Heart right ventricle (tissue), 16 donors: ENCODE data around the gene FBXO28. TPM values are rescaled to one million over a fixed set of nuclear protein-coding genes. Genes with fewer than 3 reads are reported as not detected.

Experiments
- ATAC-seq, 8 donors: fragments of 200-7000 bp; cut with Tn5 transposase; one replicate each; pipeline ENCODE4 v1.9.1; 2020; ENCODE audit warnings: mild to moderate bottlenecking in 8 of 8, moderate library complexity in 8 of 8, moderate number of reproducible peaks in 1 of 8
- DNase-seq, 2 donors: peaks; one replicate each; pipeline ENCODE4 v3.0.0-alpha.2; 2020
- H3K27ac ChIP-seq, 10 donors: fragments of 200-600 bp; sonication (generic) in 2 of 10; one replicate each; pipeline versions ENCODE4 v1.5.0 to v1.8.0; 2020 to 2022; ENCODE audit warnings: mild to moderate bottlenecking in 3 of 10
- H3K27me3 ChIP-seq, 7 donors: fragments of 200-600 bp; one replicate each; pipeline ENCODE4 v1.8.0; 2021 to 2022; ENCODE audit warnings: mild to moderate bottlenecking in 2 of 7
- H3K36me3 ChIP-seq, 9 donors: fragments of 200-600 bp; sonication (generic) in 1 of 9; one replicate each; pipeline versions ENCODE4 v1.5.0 to v1.8.0; 2020 to 2022; ENCODE audit warnings: mild to moderate bottlenecking in 2 of 9
- H3K4me1 ChIP-seq, 9 donors: fragments of 200-600 bp; sonication (generic) in 1 of 9; one replicate each; pipeline versions ENCODE4 v1.5.0 to v1.8.0; 2020 to 2022; ENCODE audit warnings: mild to moderate bottlenecking in 4 of 9
- H3K4me3 ChIP-seq, 10 donors: fragments of 200-600 bp; sonication (generic) in 2 of 10; one replicate each; pipeline versions ENCODE4 v1.5.0 to v1.8.0; 2020 to 2022; ENCODE audit warnings: mild to moderate bottlenecking in 7 of 10, moderate library complexity in 2 of 10
- H3K9me3 ChIP-seq, 11 donors: fragments of 200-600 bp in 10 of 11; sonication (generic) in 2 of 11; one replicate each; pipeline versions ENCODE4 v1.5.0 to v1.8.0; 2013 to 2022; ENCODE audit warnings: mild to moderate bottlenecking in 2 of 11, control low read depth in 1 of 11, moderate library complexity in 1 of 11
- CTCF ChIP-seq, 9 donors: fragments of 200-600 bp; sonication (generic) in 2 of 9; IDR thresholded peaks; one replicate each; pipeline versions ENCODE4 v1.5.0 to v1.8.0; 2021 to 2022; ENCODE audit warnings: antibody characterized with exemption in 9 of 9, mild to moderate bottlenecking in 5 of 9, moderate library complexity in 1 of 9
- WGBS, 2 donors: extraction: QIAGEN DNeasy Blood & Tissue Kit; methylation state at CpG; one replicate each; pipeline ENCODE4 v1.1.7; 2013; ENCODE audit warnings: inconsistent platforms in 1 of 2; 5-methylcytosine and 5-hydroxymethylcytosine counted together
- intact Hi-C, 10 donors: fragments of 100-400 bp; cut with DNase I; formaldehyde crosslinking; loops; one replicate each; pipeline versions ENCODE4 v1.11.1 to v1.14.2; 2022
- polyA plus RNA-seq, 2 donors: library from polyadenylated mRNA; stranded (reverse); fragments of 200-250 nt; gene quantifications; one replicate each; pipeline ENCODE4 v1.2.3, GENCODE V29; 2013
- total RNA-seq, 10 donors: library from RNA; stranded (reverse); fragmentation: NEBNext Ultra II Directional in 3 of 10; extraction: Animal tissue kit (Norgen Biotek cat#: 25700) in 3 of 10; gene quantifications; one replicate each; pipeline versions ENCODE4 v1.2.1 to v1.2.4, GENCODE V29; 2021 to 2023
- donor health status: Arrhythmogenic right ventricular cardiomyopathy.
- donor health status: ischemic (EF 13 %, LVEDD 7.1; RV severe dilation, severe dysfunction).
- donor health status: healthy with polysubstance abuse.
- donor health status: DM: no; HTN: yes; CAD: no.
- donor health status: DM: no; HTN: no; CAD: no.
- donor health status: ischemic (EF 25% LVEDD 6.9; RV normal size, moderate dysfunction).
- donor health status: ischemic (EF 25% LVEDD 5.7; RV mildly dilated, moderate dysfunction).
- donor health status: healthy.
- donor health status: DM: yes; HTN: yes; CAD: no.
- donor health status: Ischemic cardiomyopathy.
- donor health status: ischemic (EF 35%, LVEDD 5.7; RV mildly dilated, moderate dysfunction).
- donor health status: nonischemic (EF 11% LVEDD 7.7; RV severe dilation, severe dysfunction).
- donor health status: DM: yes; HTN: yes; CAD: no.
- donor health status: PGD.
- donor health status: ischemic (EF 29% LVEDD 5.4; RV normal size, mild dysfunction).
- donor health status: nonischemic (EF 23%, LVEDD 6.1; RV moderate dilation, normal function).

FBXO28 gene
- total and polyA plus RNA-seq, 12 donors, result 5.9 to 22.9 (median 20.1) TPM

- H3K4me1 ChIP-seq, result no peaks in the 10 kb centered on the region
- DNase-seq, result no peak
- no peaks in the 10 kb centered on the region for H3K9me3 ChIP-seq
- WGBS, 2 donors, result 70 to 73% methylated on average over 4 of the region's 4 CpGs
- no peak for TF ChIP-seq CTCF (IDR thresholded peaks at IDR 0.05)
- no peak overlapping the region for H3K27ac ChIP-seq
- peaks cover 0 to 10% (median 4%) of the 10 kb centered on the region in 7 donors for H3K27me3 ChIP-seq
- no peak overlapping the region for H3K4me3 ChIP-seq
- H3K36me3 ChIP-seq, result no peaks in the 10 kb centered on the region
- no peak for ATAC-seq
- intact Hi-C loops, result no loop called here
Measured at GRCh38 chr1:224084867-224085266, 29.0 kb upstream of the FBXO28 start.

GRCh38 chr1:224085421-224086108 lies 28.3 kb upstream of the FBXO28 start:
- peaks cover 0 to 14% (median 4%) of the 10 kb centered on the region in 7 donors for H3K27me3 ChIP-seq
- DNase-seq, result no peak
- H3K27ac ChIP-seq, result no peak overlapping the region
- 92 to 96% methylated on average over 4 of the region's 4 CpGs for WGBS, 2 donors
- H3K36me3 ChIP-seq, result no peaks in the 10 kb centered on the region
- no peaks in the 10 kb centered on the region for H3K9me3 ChIP-seq
- no peak overlapping the region for H3K4me3 ChIP-seq
- no peak for TF ChIP-seq CTCF (IDR thresholded peaks at IDR 0.05)
- no peaks in the 10 kb centered on the region for H3K4me1 ChIP-seq
- intact Hi-C loops, result no loop called here
- no peak for ATAC-seq

DNA sequence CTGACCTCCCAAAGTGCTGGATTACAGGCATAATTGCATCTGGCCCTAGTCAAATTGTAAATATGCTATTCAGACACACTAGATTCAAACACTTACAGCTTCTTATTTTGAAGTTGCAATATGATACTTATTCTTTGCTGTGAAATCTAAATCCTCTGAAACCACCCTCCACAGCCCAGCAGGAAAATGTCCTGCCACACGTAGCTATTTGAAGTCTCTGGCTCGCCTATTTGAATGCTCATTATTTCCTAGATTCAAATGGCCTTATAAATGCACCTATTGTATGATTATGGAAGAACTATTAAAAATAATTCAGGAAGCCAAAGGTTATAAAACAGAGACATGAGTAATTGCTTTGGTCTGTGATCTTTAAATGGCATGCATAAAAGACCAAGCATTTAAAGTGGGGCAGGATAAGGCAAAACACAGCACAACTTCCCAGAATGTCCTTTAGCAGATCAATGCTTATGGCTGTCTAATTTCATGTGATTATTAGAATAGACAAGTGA lies 26.6 kb upstream of the FBXO28 start:
- H3K9me3 ChIP-seq, result no peaks in the 10 kb centered on the region
- intact Hi-C loops, result no loop called here
- no peaks in the 10 kb centered on the region for H3K36me3 ChIP-seq
- no peak overlapping the region for H3K4me3 ChIP-seq
- H3K4me1 ChIP-seq, result no peaks in the 10 kb centered on the region
- WGBS, 2 donors, result 61 to 66% methylated on average over 2 of the region's 2 CpGs
- peaks cover 0 to 18% (median 0%) of the 10 kb centered on the region in 7 donors for H3K27me3 ChIP-seq
- no peak overlapping the region for H3K27ac ChIP-seq
- no peak for TF ChIP-seq CTCF (IDR thresholded peaks at IDR 0.05)
- DNase-seq, result no peak
- ATAC-seq, result no peak

GRCh38 chr1:224089583-224089982 lies 24.3 kb upstream of the FBXO28 start:
- H3K9me3 ChIP-seq, result no peaks in the 10 kb centered on the region
- H3K27me3 ChIP-seq, result peaks cover 0 to 20% (median 6%) of the 10 kb centered on the region in 7 donors
- intact Hi-C loops, result no loop called here
- no peaks in the 10 kb centered on the region for H3K36me3 ChIP-seq
- ATAC-seq (no peak), DNase-seq (no peak)
- no peak overlapping the region for H3K4me3 ChIP-seq
- no peak for TF ChIP-seq CTCF (IDR thresholded peaks at IDR 0.05)
- no peak overlapping the region for H3K27ac ChIP-seq
- no peaks in the 10 kb centered on the region for H3K4me1 ChIP-seq
- WGBS, 2 donors, result 81 to 90% methylated on average over 3 of the region's 3 CpGs
